Astrocyte of the spinal cord (primary cell): Measurements from ENCODE around the gene DHX35.

Source experiments
- DNase-seq: peaks from one replicate; pipeline ENCODE4 v3.0.0; 2011; ENCODE audit warnings: low read depth, low spot score
- H3K4me3 ChIP-seq: 2 replicates; pipeline ENCODE4 v1.5.1; 2011; ENCODE audit warnings: low read depth, mild to moderate bottlenecking, low read length, moderate library complexity
- in situ Hi-C: cut with HindIII; loops from 2 replicates; pipeline ENCODE4 v1.10.0; 2017; ENCODE audit warnings: low sequenced_read_pairs
- TF ChIP-seq, protein P1 (sequence below): IDR thresholded peaks from 2 replicates; pipeline ENCODE4 v1.5.1; 2012; ENCODE audit warnings: low read depth, mild to moderate bottlenecking, low read length, inconsistent platforms

The DHX35 gene

DNA sequence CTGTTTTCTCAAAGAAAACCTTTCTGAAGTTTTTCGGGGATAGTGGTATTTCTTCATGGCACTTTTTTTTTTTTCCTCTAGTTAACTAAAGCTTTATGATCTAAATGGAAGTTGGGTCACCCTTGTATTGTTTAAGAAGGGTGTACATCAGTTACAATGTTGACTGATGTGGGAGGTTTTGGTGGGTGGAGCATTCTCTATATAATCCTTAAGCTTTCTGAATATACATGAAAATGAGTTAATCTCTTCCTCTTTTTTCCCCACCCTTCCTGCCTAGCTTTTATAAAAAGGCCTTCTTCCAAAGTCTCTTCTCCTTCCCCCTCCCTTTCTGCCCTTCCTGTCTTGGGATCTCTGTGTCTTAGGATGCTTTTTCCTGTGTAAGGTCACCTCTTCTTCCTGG, 47.2 kb downstream of the DHX35 start:
- in situ Hi-C loops: no loop called here
- H3K4me3 ChIP-seq: no peak overlapping the region
- no peak for DNase-seq
- TF ChIP-seq, protein P1, sequence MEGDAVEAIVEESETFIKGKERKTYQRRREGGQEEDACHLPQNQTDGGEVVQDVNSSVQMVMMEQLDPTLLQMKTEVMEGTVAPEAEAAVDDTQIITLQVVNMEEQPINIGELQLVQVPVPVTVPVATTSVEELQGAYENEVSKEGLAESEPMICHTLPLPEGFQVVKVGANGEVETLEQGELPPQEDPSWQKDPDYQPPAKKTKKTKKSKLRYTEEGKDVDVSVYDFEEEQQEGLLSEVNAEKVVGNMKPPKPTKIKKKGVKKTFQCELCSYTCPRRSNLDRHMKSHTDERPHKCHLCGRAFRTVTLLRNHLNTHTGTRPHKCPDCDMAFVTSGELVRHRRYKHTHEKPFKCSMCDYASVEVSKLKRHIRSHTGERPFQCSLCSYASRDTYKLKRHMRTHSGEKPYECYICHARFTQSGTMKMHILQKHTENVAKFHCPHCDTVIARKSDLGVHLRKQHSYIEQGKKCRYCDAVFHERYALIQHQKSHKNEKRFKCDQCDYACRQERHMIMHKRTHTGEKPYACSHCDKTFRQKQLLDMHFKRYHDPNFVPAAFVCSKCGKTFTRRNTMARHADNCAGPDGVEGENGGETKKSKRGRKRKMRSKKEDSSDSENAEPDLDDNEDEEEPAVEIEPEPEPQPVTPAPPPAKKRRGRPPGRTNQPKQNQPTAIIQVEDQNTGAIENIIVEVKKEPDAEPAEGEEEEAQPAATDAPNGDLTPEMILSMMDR: no peak

DNA sequence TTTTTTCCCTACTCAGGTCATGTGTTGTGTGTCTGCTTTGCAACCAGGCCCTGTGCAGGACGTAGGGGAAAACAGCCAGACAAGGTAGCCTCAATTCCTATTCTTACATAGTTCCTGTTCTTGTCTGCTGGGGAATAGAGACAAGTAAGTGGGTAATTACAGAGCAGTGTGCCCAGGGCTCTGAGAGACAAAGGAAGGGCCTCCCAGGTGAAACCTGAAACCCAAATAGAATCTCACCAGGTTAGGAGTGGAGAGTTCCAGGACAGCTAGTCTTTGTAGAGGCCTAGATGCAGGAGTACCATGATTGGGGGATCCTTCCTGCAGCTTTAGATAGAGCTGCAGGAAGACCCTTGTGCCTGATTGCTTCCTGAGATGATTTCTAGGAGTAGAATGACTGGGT, 48.4 kb downstream of the DHX35 start:
- in situ Hi-C loops: no loop called here
- H3K4me3 ChIP-seq: no peak overlapping the region
- TF ChIP-seq, protein P1: no peak
- DNase-seq: no peak

DNA sequence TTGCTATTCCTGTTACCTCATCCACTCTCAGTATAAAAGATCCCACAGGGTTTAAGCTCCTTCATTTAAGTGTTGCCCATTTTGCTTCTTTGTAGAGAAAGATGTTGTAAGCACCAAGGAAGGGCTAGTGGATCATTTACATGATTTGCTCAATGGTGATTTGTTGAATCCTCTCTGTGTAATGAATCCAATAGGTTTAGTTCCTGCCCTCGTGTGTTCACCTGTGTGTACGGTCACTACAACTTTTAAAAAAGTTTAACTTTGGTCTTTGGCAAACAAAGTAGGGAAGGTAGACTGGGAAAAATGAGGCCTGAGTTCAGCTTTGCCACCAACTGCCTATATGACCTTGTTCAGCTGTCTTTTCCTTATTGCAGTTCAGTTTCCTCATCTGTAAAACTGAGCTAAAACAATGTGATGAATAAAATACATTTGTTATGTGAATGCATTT, 51.5 kb downstream of the DHX35 start:
- in situ Hi-C loops: no loop called here
- H3K4me3 ChIP-seq: no peak overlapping the region
- TF ChIP-seq, protein P1: no peak
- DNase-seq: no peak

DNA sequence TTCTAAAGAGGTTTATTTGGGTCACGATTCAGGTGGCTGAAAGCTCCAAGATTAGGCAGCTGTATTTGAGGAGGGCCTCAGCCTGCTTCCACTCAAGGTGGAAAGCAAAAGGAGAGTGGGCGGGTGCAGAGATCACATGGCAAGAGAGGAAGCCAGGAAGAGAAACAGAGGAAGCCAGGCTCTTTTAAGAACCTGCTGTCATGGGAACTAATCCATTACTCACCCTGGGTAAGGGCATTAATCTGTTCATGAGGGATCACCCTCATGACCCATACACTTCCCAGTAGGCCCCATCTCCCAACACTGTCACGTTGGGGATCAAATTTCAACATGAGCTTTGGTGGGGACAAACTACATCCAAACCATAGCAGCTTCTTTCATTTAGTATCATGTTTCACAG, 53.9 kb downstream of the DHX35 start:
- no peak for DNase-seq
- in situ Hi-C loops: no loop called here
- TF ChIP-seq, protein P1: no peak
- H3K4me3 ChIP-seq: no peak overlapping the region

- TF ChIP-seq, protein P1: no peak
- in situ Hi-C loops: no loop called here
- DNase-seq: no peak
Measured at GRCh38 chr20:39016506-39016905, 54.4 kb downstream of the DHX35 start.

DNA sequence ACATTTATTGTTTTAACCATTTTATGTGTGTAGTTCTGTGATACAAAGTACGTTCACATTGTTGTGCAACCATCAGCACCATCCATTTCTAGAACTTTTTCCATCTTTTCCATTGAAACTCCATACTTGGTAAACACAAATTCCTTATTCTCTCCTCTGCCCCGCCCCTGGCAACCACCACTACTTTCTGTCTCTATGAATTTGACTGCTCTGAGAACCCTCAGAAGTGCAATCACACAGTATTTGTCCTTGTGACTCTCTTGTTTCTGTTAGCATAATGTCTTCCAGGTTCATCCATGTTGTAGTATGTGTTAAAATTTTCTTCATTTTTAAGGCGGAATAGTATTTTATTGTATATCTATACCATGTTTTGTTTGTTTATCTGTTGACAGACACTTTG, 56.9 kb downstream of the DHX35 start:
- DNase-seq: no peak
- in situ Hi-C loops: no loop called here
- TF ChIP-seq, protein P1: no peak
- H3K4me3 ChIP-seq: no peak overlapping the region

More at GRCh38 chr20:39016506-39016905, 54.4 kb downstream of the DHX35 start:
- H3K4me3 ChIP-seq: no peak overlapping the region

DNA sequence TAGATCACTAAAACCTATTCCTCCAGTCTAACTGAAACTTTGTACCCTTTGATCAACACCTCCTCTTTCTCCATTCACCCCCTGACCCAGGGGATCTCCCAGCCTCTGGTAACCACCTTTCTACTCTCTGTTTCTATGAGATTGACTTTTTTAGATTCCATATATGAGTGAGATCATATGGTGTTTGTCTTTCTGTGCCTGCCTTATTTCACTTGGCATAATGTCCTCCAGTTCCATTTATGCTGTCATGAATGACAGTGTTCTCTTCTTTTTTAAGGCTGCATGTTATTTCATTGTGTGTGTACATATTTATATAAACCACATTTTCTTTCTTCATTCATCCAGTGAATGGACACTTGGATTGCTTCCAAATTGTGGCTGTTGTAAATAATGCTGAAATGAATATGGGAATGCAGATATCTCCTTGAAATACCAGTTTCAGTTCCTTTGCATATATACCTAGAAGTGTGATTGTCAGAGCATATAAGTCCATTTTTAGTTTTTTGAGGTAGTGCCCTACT, 57.7 kb downstream of the DHX35 start:
- no peak overlapping the region for H3K4me3 ChIP-seq
- TF ChIP-seq, protein P1: no peak
- in situ Hi-C loops: no loop called here
- DNase-seq: no peak
